Measurements from ENCODE around the gene RNASE13. TPM values are rescaled to one million over a fixed set of nuclear protein-coding genes. Genes with fewer than 3 reads are reported as not detected.
"Not testable (repeated sequence)": the region's sequence is repeated elsewhere in the genome, so short reads cannot be mapped to it uniquely, and the experiment has no call there.

Gene RNASE13
- total RNA-seq, 1 experiment from 2014 or later, result not detected

GRCh38 chr14:21048638-21049037 is 14.0 kb upstream of the RNASE13 start:
- in situ Hi-C loops (cut with HindIII; ENCODE audit: low pct_unique_long_range_greater_than_20kb, low sequenced_read_pairs), result no loop called here
- DNase-seq (ENCODE audit: low read depth), result no peak

- in situ Hi-C loops (cut with HindIII; ENCODE audit: low pct_unique_long_range_greater_than_20kb, low sequenced_read_pairs), result no loop called here
- no peak for DNase-seq (ENCODE audit: low read depth)
Measured at GRCh38 chr14:21047378-21047781, 12.8 kb upstream of the RNASE13 start.

- no peak for DNase-seq (ENCODE audit: low read depth)
- in situ Hi-C loops (cut with HindIII; ENCODE audit: low pct_unique_long_range_greater_than_20kb, low sequenced_read_pairs), result no loop called here
Measured at GRCh38 chr14:21043974-21044618, 9.5 kb upstream of the RNASE13 start.

- DNase-seq (ENCODE audit: low read depth), result no peak
- in situ Hi-C loops (cut with HindIII; ENCODE audit: low pct_unique_long_range_greater_than_20kb, low sequenced_read_pairs), result no loop called here
Measured at GRCh38 chr14:21043387-21043973, 8.9 kb upstream of the RNASE13 start.

- DNase-seq (ENCODE audit: low read depth), result no peak
- in situ Hi-C loops (cut with HindIII; ENCODE audit: low pct_unique_long_range_greater_than_20kb, low sequenced_read_pairs), result no loop called here
Measured at GRCh38 chr14:21042918-21043317, 8.3 kb upstream of the RNASE13 start.

DNA sequence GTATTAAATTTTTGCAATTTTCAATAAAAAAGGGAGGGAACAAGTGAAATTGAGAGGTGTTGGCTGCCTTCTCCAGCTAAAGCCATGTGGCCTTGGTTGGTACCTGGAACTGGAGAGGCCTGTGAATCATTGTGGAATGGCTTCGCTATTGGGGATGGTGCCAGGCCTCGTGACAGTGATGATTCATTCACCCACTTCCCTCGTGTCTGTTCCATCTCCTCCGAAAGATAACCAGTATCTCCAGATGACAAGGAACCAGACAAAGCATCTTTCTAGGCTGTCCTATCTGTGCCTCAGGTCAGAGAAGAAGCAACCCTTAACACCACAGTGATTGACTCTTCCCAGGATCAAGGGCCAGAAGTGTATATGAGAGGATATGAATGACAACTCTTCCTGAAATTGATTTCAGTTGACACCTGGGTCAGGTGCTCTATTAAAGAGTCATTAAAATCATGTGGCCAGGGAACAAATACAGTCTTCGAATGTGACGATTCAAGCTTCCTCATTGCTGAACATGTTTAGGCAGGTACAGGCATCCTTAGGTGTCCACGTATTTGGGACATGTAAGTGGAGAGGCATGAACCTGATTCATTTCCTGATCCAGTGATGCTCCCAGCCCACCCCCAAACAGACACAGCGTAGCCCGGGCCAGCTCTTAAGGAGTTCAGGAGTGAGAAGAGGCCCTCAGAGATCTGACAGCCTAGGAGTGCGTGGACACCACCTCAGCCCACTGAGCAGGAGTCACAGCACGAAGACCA is 7.2 kb upstream of the RNASE13 start, which contains the start of gene RNASE7:
Gene RNASE7, plus strand, starts transcription at position 687 of the 758 bp plus-strand sequence. CDS start 631 bp downstream, outside the sequence.
- DNase-seq (ENCODE audit: low read depth), result no peak
- in situ Hi-C loops (cut with HindIII; ENCODE audit: low pct_unique_long_range_greater_than_20kb, low sequenced_read_pairs), result no loop called here

DNA sequence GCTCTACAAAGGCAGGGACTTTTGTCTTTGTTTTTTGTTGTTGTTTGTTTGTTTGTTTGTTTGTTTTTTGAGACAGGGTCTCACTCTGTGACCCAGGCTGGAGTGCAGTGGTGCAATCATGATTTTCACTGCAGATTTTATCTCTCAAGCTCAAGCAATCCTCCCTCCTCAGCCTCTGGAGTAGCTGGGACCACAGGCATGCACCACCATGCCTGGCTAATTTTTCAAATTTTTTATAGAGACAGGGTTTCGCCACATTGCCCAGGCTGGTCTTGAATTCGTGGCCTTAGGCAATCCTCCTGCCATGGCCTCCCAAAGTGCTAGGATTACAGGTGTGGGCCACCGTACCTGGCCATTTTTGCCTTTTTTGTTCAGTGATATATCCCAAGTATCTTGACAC is 6.3 kb upstream of the RNASE13 start:
- in situ Hi-C loops (cut with HindIII; ENCODE audit: low pct_unique_long_range_greater_than_20kb, low sequenced_read_pairs); DNase-seq (ENCODE audit: low read depth): not testable (repeated sequence)

DNA sequence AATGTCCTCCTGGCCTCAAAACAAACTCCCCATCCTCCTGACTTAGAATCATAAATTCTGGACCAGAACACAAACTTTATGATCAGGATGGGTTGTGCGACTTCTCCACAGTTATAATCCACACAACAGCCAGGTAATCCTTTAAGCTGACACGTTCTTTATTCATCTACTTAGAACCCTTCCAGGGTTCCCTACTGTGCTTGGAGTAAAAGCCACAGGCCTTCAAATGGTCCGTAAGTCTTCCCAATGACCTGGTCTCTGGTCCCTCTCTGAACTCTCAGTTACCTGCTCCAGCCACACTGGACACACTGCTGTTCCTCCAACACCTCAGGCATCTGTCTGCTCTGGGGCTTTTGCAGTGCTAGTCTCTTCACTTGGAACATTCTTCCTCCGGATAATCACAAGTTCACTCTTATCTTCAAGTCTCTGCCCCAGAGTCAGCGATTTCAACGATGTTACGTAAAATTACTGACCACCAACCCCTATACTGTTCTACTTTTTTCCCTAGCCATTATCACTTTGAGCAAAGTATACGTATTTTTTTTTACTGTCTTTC is 5.8 kb upstream of the RNASE13 start:
- DNase-seq (ENCODE audit: low read depth), result no peak
- in situ Hi-C loops (cut with HindIII; ENCODE audit: low pct_unique_long_range_greater_than_20kb, low sequenced_read_pairs), result no loop called here

DNA sequence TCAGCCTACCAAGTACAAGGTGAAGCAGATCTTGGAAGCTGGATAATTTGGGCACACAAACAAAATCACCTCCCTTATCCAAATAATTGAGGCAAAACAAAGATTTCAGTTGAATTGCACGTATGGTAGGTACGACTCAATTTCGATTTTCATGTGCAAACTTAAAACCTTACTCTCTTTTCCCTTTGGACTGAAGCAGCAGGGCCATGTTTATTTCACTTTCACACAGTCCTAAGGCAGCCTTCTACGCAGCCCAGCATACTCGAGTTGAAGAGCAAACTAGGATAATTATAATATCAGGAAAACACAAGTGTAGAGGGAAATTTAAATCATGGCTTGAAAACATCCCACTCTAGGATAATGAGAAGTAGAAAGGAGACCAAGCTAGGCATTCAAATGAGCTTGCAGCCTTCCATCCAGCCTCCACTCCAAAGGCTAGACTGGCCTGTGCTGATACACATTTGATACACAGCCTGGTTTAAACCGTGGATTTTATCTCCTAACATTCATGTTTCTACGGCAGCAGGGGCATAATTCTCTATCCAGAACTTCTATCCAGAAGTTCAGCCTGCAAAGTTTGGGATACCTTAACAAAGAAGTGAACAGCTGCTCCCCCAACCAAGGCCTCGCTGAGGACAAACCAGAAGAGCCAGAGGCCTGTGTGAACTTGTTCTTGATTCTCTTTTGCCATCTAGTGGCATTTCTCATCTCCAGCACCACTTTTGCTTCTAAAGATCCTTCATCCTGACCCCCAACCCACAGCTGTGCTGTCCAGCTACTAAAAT is 5.2 kb upstream of the RNASE13 start:
- peak; percentile 28 for DNase-seq (ENCODE audit: low read depth)
- in situ Hi-C loops (cut with HindIII; ENCODE audit: low pct_unique_long_range_greater_than_20kb, low sequenced_read_pairs), result no loop called here

GRCh38 chr14:21038441-21039422 is 4.1 kb upstream of the RNASE13 start:
- in situ Hi-C loops (cut with HindIII; ENCODE audit: low pct_unique_long_range_greater_than_20kb, low sequenced_read_pairs), result no loop called here
- no peak for DNase-seq (ENCODE audit: low read depth)

- in situ Hi-C loops (cut with HindIII; ENCODE audit: low pct_unique_long_range_greater_than_20kb, low sequenced_read_pairs), result no loop called here
- no peak for DNase-seq (ENCODE audit: low read depth)
Measured at GRCh38 chr14:21037156-21037555, 2.5 kb upstream of the RNASE13 start.

DNA sequence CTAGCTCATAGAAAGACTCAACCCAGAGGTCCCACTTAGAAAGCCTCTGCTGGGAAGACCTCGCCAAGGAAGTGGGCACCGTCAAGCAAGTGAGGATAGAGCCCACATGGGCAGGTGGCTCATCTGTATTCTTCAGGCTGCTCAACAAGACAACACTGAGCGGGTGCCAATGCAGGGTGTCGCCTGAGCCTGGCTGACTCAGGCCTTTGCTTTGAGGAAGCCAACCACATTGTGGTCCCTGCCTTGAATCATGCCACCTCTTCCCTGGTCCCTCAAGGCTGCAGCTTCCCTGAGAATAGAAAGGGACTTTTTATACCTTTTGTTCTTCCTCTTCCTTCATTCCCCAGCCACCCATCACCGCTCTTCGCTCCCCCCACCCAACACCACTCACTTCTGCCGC is 2.1 kb upstream of the RNASE13 start:
- in situ Hi-C loops (cut with HindIII; ENCODE audit: low pct_unique_long_range_greater_than_20kb, low sequenced_read_pairs), result no loop called here
- DNase-seq (ENCODE audit: low read depth), result no peak

DNA sequence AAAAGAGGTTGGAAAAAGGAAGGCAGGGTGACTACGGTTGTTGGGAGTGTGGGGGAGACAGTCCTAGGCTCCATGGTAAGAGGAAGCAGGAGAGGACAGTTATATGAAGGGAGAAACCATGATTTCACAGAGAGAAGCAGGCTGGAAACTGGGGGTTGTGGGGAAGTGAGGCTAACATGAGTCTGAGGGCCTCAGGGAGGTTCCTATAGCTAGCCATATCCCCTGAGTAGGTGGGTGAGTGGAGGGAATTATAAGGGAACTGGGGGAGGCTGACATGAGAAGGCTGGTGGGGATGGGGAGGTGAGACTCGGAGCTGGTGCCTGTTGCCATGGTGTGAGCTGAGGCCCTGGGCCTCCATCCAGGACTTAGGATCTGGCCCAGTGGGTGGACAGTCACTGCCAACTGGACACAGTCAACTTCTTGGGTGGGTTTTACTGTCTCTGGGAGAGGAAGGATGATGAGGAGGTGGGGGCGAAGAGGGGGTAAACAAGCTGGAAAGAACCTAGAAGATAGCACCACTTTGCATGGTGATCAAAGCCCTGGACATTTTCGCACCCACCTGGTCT is 1.4 kb downstream of the RNASE13 start:
- DNase-seq (ENCODE audit: low read depth), result no peak
- in situ Hi-C loops (cut with HindIII; ENCODE audit: low pct_unique_long_range_greater_than_20kb, low sequenced_read_pairs), result no loop called here

- in situ Hi-C loops (cut with HindIII; ENCODE audit: low pct_unique_long_range_greater_than_20kb, low sequenced_read_pairs), result no loop called here
- DNase-seq (ENCODE audit: low read depth), result no peak
Measured at GRCh38 chr14:21032326-21033132, 2.1 kb downstream of the RNASE13 start.

- no peak for DNase-seq (ENCODE audit: low read depth)
- in situ Hi-C loops (cut with HindIII; ENCODE audit: low pct_unique_long_range_greater_than_20kb, low sequenced_read_pairs), result no loop called here
Measured at GRCh38 chr14:21030531-21030930, 4.1 kb downstream of the RNASE13 start.

DNA sequence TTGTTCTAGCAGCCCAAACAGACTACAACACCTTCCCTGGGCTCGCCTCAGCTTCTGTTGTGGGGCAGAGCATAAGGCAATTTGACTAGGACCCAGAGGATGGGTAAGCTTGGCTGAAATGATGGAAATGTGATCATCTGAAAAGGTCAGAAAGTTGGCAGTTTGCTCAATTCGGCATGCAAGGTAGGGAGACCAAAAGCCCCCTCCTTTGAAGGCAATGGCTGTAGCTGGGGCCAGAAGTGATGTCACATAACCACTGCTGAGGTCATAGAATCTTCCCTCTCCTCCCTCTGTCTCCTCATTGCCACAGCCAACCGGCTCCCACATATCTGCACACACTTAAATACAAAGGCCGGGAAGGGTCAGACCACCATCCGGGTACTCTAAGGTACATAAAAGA is 4.7 kb downstream of the RNASE13 start, which contains the start of gene TPPP2:
Gene TPPP2, plus strand, starts transcription at position 301 of the 400 bp plus-strand sequence. CDS start 365 bp downstream, outside the sequence.
- in situ Hi-C loops (cut with HindIII; ENCODE audit: low pct_unique_long_range_greater_than_20kb, low sequenced_read_pairs), result no loop called here
- no peak for DNase-seq (ENCODE audit: low read depth)
